H1 (cell line): Measurements from ENCODE around the gene RFX3. TPM values are rescaled to one million over a fixed set of nuclear protein-coding genes. Genes with fewer than 3 reads are reported as not detected.

Source experiments
- ASH2L ChIP-seq: fragments of 200-600, 300-600 bp; sonication (generic); IDR thresholded peaks from one replicate; pipeline ENCODE4 v1.7.1; 2017; ENCODE audit warnings: low read length
- CHD7 ChIP-seq: fragments of 300-600 bp; sonication (generic); IDR thresholded peaks from 2 replicates; pipeline ENCODE4 v1.7.1; 2012; ENCODE audit warnings: low read length, moderate library complexity, mild to moderate bottlenecking, inconsistent platforms; ENCODE audit not compliant: insufficient replicate concordance
- CTBP2 ChIP-seq: IDR thresholded peaks from 2 replicates; pipeline ENCODE4 v1.7.0; 2011; ENCODE audit warnings: borderline replicate concordance, mild to moderate bottlenecking, moderate library complexity, mixed read lengths, low read length; ENCODE audit not compliant: insufficient read depth, insufficient read length
- JUND ChIP-seq: IDR thresholded peaks from 2 replicates; pipeline ENCODE4 v1.6.1; 2011; ENCODE audit warnings: mild to moderate bottlenecking, improper control_type of control experiment, low read length
- NRF1 ChIP-seq: IDR thresholded peaks from 2 replicates; pipeline ENCODE4 v1.6.1; 2011; ENCODE audit warnings: mild to moderate bottlenecking, low read depth, low read length, improper control_type of control experiment
- PHF8 ChIP-seq: fragments of 200-600 bp; sonication (generic); conservative IDR thresholded peaks from 2 replicates; pipeline ENCODE4 v1.7.1; 2012; ENCODE audit warnings: low read depth, mild to moderate bottlenecking, inconsistent platforms, low read length, moderate library complexity
- RFX5 ChIP-seq: IDR thresholded peaks from 2 replicates; pipeline ENCODE4 v1.6.1; 2011; ENCODE audit warnings: low read depth, low read length, improper control_type of control experiment, borderline replicate concordance
- SIN3A ChIP-seq, 2 experiments: IDR thresholded peaks in 1 of 2; conservative IDR thresholded peaks in 1 of 2; 2 replicates each; pipeline ENCODE4 v1.6.1; 2011 to 2012; ENCODE audit warnings: low read length in 2 of 2, improper control_type of control experiment in 1 of 2, low read depth in 1 of 2, mild to moderate bottlenecking in 1 of 2
- TAF7 ChIP-seq: optimal IDR thresholded peaks from 2 replicates; pipeline ENCODE3; 2011; ENCODE audit warnings: low read depth, mild to moderate bottlenecking, inconsistent platforms, low read length, moderate library complexity, borderline replicate concordance
- TEAD4 ChIP-seq: IDR thresholded peaks from 2 replicates; pipeline ENCODE4 v1.6.1; 2012; ENCODE audit warnings: low read depth, low read length, inconsistent platforms, mixed read lengths
- polyA plus RNA-seq, 7 experiments: library from polyadenylated mRNA; depleted of rRNA in 3 of 7; stranded (reverse) in 5 of 7; unstranded in 2 of 7; fragments of >200 nt in 5 of 7; fragments of 200-250 nt in 2 of 7; gene quantifications; 1 replicate in 5 of 7; 2 replicates in 1 of 7; 4 replicates in 1 of 7; pipeline versions ENCODE4 v1.2.1 to v1.2.3, GENCODE V29; 2011 to 2013; ENCODE audit warnings: missing spikeins in 2 of 7, mixed read lengths in 2 of 7
- total RNA-seq: library from RNA; stranded (reverse); fragmentation: NEBNext Ultra II Directional; extraction: Animal tissue kit (Norgen Biotek cat#: 25700); gene quantifications from 2 replicates; pipeline ENCODE4 v1.2.1, GENCODE V29; 2021
- TF ChIP-seq, protein P1 (sequence below): IDR thresholded peaks from 2 replicates; pipeline ENCODE4 v1.6.1; 2011; ENCODE audit warnings: low read depth, mild to moderate bottlenecking, low read length; ENCODE audit not compliant: insufficient read depth

The RFX3 gene
- total and polyA plus RNA-seq, 2 of the 8 experiments (the other 6 are each of a cell fraction or from before 2014, with no cell fraction given), result 4.9 to 22.6 TPM

- TF ChIP-seq CHD7, result no peak
- no peak for TF ChIP-seq SIN3A (conservative IDR thresholded peaks at IDR 0.05 in 1 of 2, IDR thresholded peaks at IDR 0.05 in 1 of 2; ENCODE audit: low read depth in 1 of 2, low read length in 2 of 2)
- no peak for TF ChIP-seq JUND
- TF ChIP-seq RFX5, result no peak
- no peak for TF ChIP-seq TEAD4
- TF ChIP-seq, protein P1, sequence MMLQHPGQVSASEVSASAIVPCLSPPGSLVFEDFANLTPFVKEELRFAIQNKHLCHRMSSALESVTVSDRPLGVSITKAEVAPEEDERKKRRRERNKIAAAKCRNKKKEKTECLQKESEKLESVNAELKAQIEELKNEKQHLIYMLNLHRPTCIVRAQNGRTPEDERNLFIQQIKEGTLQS, result no peak
- TF ChIP-seq PHF8, result no peak
- TF ChIP-seq ASH2L, result no peak
- no peak for TF ChIP-seq CTBP2
- no peak for TF ChIP-seq TAF7
- TF ChIP-seq NRF1, result no peak
Observed at GRCh38 chr9:3261484-3261883, 264.3 kb downstream of the RFX3 start (continued).
